ENCODE data around the gene DNMT3L.

DNA sequence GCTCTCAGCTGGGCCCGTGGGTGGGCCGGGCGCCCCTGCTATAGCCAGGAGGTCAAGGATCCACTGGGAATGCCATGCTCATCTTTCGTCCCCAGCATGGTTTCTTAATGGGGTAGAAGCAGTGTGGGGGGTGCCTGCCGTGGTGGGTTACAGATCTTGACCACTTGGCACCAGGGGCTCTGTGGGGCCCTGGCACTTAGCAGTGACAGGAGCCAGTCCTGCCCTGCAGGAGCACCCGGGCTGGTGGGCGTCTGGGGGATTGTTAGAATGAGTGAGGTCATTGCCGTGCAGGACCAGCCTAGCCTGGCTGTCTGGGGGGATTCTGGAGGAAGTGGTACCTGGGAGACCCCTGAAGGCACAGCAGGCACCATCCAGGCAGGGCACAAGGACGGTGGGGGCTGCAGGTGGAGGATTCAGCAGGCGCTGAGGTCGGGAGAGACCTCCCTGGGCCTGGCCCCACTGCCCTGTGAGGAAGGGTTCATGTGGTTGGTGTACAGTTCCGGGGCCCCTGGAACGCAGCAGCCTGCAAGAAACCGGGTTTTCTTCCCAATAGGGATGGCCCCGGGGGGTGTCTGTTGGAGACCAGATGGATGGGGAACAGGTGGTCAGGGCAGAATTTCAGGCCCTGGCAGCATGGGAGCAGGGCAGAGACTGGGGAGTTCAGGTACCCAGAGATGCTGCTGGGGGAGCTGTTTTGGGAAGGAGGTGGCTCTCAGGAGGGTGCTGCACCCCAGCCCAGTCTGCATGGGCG is 28.8 kb upstream of the DNMT3L start:
- TF ChIP-seq EZH2 (IDR thresholded peaks at IDR 0.05; ENCODE audit: borderline replicate concordance) = no peak
- TF ChIP-seq, protein P1, sequence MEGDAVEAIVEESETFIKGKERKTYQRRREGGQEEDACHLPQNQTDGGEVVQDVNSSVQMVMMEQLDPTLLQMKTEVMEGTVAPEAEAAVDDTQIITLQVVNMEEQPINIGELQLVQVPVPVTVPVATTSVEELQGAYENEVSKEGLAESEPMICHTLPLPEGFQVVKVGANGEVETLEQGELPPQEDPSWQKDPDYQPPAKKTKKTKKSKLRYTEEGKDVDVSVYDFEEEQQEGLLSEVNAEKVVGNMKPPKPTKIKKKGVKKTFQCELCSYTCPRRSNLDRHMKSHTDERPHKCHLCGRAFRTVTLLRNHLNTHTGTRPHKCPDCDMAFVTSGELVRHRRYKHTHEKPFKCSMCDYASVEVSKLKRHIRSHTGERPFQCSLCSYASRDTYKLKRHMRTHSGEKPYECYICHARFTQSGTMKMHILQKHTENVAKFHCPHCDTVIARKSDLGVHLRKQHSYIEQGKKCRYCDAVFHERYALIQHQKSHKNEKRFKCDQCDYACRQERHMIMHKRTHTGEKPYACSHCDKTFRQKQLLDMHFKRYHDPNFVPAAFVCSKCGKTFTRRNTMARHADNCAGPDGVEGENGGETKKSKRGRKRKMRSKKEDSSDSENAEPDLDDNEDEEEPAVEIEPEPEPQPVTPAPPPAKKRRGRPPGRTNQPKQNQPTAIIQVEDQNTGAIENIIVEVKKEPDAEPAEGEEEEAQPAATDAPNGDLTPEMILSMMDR (IDR thresholded peaks at IDR 0.05; ENCODE audit: poor library complexity) = no peak
- TF ChIP-seq EZH2phosphoT487 (IDR thresholded peaks at IDR 0.05; ENCODE audit: low read depth, severe bottlenecking, unreplicated experiment) = no peak
